Measurements from ENCODE around the gene SERF2. TPM values are rescaled to one million over a fixed set of nuclear protein-coding genes. Genes with fewer than 3 reads are reported as not detected.

SERF2 gene
- total and polyA plus RNA-seq, 7 donors: 471 to 1,648 (median 1,023) TPM

DNA sequence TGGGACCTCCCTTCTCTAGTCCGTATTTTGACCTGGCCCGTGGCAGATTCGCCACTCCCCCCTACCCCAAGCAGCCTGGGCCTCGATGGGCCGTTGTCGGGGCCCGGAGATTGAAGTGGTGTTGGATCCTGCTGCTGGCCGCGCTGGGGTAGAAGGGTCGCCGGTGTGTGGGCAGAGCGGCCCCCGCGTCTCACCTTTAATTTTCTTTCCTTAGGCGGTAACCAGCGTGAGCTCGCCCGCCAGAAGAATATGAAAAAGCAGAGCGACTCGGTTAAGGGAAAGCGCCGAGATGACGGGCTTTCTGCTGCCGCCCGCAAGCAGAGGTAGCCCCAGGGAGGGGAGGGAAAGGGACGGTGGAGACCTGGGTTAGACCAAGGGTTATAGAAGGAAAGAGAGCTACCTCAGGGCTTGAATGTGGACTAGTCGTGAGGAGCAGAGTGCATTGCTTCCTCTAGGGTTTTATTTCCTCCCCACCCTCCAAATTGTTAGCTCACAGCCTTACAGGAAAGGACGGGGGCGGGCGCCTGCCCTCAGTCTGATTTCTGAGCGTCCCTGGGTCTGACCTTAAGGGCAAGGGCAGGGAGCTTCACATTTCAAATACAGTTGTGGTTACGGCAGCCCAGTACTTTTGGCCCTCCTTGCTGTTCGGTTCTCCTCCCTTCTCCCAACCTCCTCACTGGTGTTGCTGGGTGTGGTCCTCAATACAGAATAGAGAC lies 799 bp downstream of the SERF2 start:
- Histone ChIP-seq H3K27ac (peak overlapping the region; percentile 99), H3K9me3 (no peaks in the 10 kb centered on the region), H3K4me1 (peaks cover 43% of the 10 kb centered on the region), H3K27me3 (ENCODE audit: insufficient read depth in 3 of 3, low read length in 2 of 3) (no peaks in the 10 kb centered on the region), H3K4me3 (peak overlapping the region; percentile 90), H3K36me3 (ENCODE audit: insufficient read depth in 1 of 2, low read depth in 1 of 2) (peaks cover 3 to 46% of the 10 kb centered on the region in 2 donors)
- 0 to 1% (median 0%) methylated on average over 33 of the region's 33 CpGs for WGBS, 3 donors
- DNase-seq: peak; percentile 54 to 62
- peak; percentile 15 to 39 (median 32) for ATAC-seq
- intact Hi-C loops (cut with DNase I): no loop called here
- TF ChIP-seq, protein P1, sequence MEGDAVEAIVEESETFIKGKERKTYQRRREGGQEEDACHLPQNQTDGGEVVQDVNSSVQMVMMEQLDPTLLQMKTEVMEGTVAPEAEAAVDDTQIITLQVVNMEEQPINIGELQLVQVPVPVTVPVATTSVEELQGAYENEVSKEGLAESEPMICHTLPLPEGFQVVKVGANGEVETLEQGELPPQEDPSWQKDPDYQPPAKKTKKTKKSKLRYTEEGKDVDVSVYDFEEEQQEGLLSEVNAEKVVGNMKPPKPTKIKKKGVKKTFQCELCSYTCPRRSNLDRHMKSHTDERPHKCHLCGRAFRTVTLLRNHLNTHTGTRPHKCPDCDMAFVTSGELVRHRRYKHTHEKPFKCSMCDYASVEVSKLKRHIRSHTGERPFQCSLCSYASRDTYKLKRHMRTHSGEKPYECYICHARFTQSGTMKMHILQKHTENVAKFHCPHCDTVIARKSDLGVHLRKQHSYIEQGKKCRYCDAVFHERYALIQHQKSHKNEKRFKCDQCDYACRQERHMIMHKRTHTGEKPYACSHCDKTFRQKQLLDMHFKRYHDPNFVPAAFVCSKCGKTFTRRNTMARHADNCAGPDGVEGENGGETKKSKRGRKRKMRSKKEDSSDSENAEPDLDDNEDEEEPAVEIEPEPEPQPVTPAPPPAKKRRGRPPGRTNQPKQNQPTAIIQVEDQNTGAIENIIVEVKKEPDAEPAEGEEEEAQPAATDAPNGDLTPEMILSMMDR (IDR thresholded peaks at IDR 0.05): peak; percentile 20

DNA sequence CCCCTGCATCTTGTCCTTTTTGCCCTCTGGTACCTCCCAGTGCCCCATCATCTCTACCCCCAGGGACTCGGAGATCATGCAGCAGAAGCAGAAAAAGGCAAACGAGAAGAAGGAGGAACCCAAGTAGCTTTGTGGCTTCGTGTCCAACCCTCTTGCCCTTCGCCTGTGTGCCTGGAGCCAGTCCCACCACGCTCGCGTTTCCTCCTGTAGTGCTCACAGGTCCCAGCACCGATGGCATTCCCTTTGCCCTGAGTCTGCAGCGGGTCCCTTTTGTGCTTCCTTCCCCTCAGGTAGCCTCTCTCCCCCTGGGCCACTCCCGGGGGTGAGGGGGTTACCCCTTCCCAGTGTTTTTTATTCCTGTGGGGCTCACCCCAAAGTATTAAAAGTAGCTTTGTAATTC lies 1.5 kb downstream of the SERF2 start:
- Histone ChIP-seq H3K4me3 (peak overlapping the region; percentile 90), H3K27ac (peak overlapping the region; percentile 99), H3K9me3 (no peaks in the 10 kb centered on the region), H3K4me1 (peaks cover 44% of the 10 kb centered on the region), H3K27me3 (ENCODE audit: insufficient read depth in 3 of 3, low read length in 2 of 3) (no peaks in the 10 kb centered on the region), H3K36me3 (ENCODE audit: insufficient read depth in 1 of 2, low read depth in 1 of 2) (peaks cover 3 to 47% of the 10 kb centered on the region in 2 donors)
- TF ChIP-seq, protein P1 (IDR thresholded peaks at IDR 0.05): no peak
- intact Hi-C loops (cut with DNase I): no loop called here
- WGBS, 3 donors: 51 to 69% (median 62%) methylated on average over 10 of the region's 10 CpGs
- DNase-seq: peak in 1 of 2 donors; percentile 22
- ATAC-seq: no peak

DNA sequence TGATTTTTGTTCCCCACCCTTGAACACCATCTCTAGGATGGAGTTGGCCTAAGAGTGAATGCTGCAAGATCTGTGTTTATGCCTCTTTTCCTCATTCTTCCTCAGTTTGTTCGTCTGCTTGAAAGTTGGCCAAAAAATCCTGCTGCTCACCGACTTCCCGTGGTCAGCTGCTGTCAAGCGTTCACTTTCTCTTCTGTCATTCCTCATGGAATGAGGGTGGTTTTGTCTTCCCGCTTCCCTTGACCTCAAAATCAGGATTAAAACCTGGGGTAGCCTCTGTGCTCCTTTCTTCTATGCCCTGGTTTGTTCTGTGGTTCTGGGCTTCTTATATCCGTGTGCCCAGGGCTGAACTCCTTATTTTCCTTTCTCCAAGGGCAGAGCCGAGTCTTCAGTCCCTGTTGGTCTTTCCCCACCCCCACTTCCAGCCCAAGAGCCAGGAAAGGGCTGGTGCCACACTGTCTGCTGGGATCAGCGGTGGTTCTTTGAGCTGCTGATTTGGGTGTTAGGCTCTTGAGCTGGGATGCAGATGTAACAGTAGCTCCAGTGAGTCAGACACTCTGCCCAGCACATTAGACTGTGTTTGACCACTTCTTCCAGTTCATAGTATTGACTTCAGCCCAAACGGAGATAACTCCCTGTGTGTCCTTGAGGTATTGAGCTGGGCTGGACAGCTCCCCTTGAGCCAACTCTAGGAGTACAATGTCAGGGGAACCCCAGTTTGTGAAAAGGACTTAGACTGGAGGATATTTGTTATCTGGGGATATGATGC lies 2.3 kb downstream of the SERF2 start:
- Histone ChIP-seq H3K27me3 (ENCODE audit: insufficient read depth in 3 of 3, low read length in 2 of 3) (no peaks in the 10 kb centered on the region), H3K36me3 (ENCODE audit: insufficient read depth in 1 of 2, low read depth in 1 of 2) (peaks cover 3 to 55% of the 10 kb centered on the region in 2 donors), H3K4me1 (peaks cover 44% of the 10 kb centered on the region), H3K4me3 (peak overlapping the region; percentile 90), H3K27ac (peak overlapping the region; percentile 99), H3K9me3 (no peaks in the 10 kb centered on the region)
- DNase-seq: peak in 1 of 2 donors; percentile 53
- intact Hi-C loops (cut with DNase I): no loop called here
- WGBS, 3 donors: 54 to 61% (median 57%) methylated on average over 9 of the region's 9 CpGs
- peak; percentile 8 to 43 (median 22) for ATAC-seq
- TF ChIP-seq, protein P1 (IDR thresholded peaks at IDR 0.05): no peak

DNA sequence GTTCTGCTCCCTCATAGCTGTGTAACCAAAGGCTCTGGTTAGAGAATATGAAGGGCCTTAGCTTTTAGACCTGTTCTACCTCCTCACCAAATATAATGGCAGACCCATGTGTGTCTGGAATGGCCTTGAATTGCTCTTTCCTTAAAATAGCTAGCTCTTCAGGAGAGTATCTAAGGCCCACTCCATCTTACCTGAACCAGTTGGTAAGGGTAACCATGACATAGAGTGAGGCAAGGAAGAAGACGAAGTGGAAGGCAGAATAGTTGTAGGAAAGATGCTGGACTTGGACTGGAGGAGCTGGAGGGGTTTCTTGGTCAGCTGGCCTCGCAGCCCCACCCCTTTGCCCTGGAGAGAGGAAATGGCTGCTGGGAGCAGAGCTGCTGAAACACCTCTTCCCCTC lies 3.1 kb downstream of the SERF2 start:
- intact Hi-C loops (cut with DNase I): no loop called here
- TF ChIP-seq, protein P1 (IDR thresholded peaks at IDR 0.05): no peak
- peaks cover 51% of the 10 kb centered on the region for H3K4me1 ChIP-seq
- peaks cover 3 to 62% of the 10 kb centered on the region in 2 donors for H3K36me3 ChIP-seq (ENCODE audit: insufficient read depth in 1 of 2, low read depth in 1 of 2)
- H3K27me3 ChIP-seq (ENCODE audit: insufficient read depth in 3 of 3, low read length in 2 of 3): no peaks in the 10 kb centered on the region
- no peaks in the 10 kb centered on the region for H3K9me3 ChIP-seq
- WGBS, 3 donors: 87 to 92% (median 89%) methylated on average over 2 of the region's 2 CpGs
- H3K27ac ChIP-seq: peak overlapping the region; percentile 99
- DNase-seq (no peak), ATAC-seq (no peak)
- no peak overlapping the region for H3K4me3 ChIP-seq
